ENCODE results near the gene L3MBTL4.
"Not testable (repeated sequence)": the region's sequence is repeated elsewhere in the genome, so short reads cannot be mapped to it uniquely, and the experiment has no call there.

The L3MBTL4 gene

DNA sequence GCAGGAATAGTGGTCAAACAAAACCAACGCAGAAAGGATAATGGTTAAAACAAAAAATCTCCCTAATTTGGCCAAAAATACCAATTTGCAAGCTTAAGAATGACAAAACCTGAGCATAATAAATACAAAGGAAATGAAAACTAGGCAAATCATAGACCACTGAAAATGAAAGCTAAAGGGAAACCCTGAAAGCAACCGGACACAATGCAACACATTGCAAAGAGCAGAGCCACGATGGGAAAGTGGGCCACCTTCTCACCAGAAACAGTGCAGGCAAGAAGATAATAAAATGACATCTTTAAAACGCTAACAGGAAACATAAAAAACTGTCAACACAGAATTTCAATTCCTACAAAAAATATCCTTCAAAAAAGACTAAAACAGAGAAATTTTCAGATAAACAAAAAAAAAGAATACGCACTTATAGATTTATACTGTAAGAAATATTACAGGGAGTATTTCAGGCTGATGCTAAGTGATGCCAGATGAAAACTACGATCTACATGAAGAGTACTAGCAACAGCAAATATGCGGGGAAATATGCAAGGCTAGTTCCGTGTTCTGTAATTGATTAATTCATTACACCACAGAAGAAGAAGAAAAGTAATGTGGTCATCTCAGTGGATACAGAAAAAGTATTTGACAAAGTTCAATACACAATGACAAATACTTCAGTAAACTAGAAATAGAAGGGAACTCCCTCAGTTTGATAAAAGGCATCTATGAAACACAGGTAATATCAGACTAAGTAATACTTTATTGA is 239.5 kb downstream of the L3MBTL4 start:
- no peak for DNase-seq (ENCODE audit: low spot score)

DNA sequence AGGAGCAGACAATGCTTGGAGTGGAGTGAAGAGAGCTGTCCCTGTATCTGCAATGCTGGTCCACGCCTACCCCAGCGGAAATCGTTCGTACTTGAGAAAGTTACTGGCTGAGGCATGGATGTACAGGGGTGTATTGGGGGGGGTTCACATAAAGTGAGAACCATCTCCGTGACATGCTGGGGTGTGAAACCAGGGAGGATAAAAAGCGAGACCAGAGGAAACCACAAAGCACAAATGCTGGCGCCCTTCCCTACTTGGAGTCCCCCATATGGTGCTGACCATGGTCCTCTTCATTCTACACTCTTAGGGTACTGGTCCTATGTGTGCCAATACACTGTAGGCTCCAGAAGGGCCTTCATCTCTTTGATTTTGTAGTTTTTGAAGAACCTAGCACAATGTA is 244.1 kb downstream of the L3MBTL4 start:
- DNase-seq (ENCODE audit: low spot score): no peak

DNA sequence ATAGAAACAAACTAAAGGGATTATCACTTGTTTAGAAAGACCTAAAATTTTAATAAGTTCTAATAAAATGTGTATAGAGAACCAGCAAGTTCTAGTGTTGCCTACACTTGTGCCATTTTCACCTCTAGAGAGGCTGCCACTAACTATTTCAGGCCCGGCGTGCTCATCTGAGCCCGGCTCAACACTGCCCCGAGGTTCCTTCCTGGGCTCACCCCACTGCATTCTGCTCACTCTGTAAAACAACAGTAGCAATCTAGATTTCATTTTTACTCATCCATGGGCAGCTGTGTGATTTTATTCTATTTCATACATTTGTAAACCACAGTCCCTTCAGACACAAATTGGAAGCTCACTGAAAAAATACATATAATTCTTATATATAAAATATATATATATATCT is 253.2 kb downstream of the L3MBTL4 start:
- no peak for DNase-seq (ENCODE audit: low spot score)

DNA sequence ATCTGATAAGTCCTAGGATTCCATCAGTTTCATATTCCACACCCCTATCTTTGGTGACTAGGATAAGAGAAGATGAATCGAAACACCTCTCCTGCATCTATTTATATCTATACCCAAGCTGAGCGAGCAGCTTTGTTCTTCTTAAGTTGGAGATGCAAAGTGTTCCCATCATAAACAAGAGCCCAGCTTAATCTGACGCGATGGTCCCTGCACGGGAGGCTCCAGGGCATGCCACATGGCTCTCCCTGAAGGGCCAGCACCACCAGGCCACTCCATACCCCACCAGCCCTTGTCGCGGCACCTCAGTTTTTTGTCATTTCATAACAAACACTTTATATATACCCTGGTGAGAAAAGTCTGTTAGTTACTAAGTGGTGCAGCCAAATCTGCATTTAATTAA is 255.3 kb downstream of the L3MBTL4 start:
- DNase-seq (ENCODE audit: low spot score): no peak

DNA sequence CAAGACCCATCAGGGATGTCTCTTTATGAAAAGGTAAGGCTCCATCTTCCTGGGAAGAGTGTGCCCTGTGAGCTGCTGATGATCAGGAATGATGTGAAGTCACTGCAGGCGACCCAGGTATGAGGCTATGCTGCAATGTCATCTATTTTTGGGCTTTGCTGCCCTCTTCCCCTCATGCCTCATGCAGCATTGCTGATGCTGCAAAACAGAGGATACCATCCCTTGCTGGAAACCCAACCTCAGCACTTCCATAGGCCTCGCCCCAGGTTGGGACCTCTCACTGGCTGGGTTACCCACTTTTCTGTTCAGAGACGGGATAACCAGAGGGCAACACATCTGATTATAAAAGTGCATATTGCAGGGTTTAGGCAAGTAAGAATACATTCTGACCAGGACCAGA is 255.8 kb downstream of the L3MBTL4 start:
- DNase-seq (ENCODE audit: low spot score): no peak

DNA sequence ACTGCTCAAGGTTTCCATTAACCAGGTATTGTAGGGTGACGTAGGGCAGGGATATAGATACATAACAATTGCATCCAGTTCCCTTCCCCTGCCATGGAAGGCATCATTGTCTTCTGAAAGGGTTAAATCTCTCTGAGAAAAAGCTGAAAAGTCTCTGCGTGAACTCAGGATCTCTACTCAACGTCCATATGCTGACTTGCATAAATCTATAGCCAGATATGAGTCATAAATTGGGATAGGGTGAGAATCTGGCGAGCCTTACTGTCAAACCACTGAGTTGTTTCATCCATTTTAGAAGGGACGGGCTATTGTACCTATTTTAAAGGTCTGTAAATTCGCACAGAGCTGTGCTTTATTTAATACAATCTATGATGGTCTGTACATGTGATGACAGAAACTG is 258.3 kb downstream of the L3MBTL4 start:
- DNase-seq (ENCODE audit: low spot score): no peak

DNA sequence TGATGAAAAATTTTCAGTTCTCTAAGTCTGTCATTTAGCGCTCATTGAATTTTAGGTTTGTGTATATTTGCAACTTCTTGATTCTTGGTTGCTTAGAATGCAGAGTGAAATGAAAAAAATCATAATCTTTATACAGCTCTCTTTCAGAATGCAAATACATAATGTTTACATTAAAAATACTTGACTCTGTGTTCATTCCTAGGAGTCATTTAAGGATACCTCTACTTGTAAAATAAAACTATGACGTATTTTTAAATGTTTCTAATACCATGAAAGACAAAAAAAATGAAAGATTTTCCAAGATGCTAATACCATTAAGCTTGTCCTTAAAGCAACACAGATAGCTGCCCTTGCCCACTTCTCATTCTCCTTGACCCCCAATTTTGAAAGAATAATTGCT is 259.0 kb downstream of the L3MBTL4 start:
- no peak for DNase-seq (ENCODE audit: low spot score)

DNA sequence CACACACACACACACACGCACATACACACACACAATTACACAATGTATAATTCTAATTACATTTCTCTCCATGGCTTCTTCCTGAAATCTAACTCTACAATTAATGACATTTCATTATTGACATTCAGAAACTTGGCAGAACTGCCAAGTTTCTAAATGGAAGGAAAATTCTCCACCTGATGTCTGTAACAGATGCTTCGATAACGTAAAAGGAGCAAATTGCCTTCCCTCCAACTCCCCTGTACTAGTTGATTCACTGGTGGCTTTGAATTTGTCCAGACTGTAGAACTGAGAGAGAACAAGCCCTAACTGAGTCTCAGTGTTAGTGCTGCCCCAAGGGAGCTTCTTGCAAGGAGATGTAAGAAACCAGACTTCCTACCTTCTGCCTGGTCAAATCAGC is 264.3 kb downstream of the L3MBTL4 start:
- no peak for DNase-seq (ENCODE audit: low spot score)

DNA sequence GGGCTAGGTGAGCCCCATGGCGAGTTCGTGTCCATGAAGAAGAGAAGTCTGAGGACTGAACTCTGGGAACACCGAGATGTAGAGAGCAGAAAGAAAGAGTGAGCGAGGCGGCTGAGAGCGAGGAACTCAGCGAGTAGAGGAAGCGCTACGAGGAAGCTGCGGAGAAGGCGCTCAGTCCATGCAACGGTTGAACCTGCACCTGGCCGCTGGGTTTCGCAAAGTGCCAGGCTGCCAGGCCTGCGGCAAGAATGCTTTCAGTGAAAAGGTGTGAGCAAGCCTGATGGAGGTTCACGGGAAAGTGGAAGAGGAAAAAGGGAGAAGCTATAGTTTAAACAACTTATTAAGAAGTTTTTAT is 268.4 kb downstream of the L3MBTL4 start:
- no peak for DNase-seq (ENCODE audit: low spot score)

DNA sequence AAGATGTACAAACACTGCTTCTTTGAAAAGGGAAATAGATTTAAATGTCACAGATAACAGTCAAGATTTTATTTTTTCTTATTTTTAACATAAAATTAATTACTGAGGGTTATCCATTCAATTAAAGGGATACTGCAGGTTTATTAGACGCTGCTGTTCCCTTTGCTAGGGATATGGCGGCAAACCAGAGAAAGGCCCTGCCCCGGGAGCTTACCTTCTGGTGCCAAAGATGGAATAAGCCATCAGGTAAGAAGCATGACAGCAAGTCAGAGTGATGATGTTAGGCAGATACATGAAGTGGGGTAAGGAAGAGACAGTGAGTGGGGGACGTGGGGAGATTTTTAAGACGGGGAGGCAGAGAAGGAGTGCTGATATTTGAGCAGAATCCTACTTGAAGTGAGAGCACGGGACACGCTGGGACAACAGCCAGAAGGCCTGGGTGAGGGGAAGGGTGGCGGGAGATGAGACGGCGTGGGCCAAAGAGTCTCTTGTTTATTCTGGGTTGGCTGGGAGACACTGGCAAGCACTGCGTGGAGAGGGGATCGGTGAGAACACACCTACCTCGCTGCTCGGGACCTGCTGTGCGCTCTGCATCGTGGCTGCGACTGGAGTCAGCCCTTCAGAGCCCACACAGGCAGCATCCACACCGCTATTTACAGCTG is 268.9 kb downstream of the L3MBTL4 start:
- no peak for DNase-seq (ENCODE audit: low spot score)

DNA sequence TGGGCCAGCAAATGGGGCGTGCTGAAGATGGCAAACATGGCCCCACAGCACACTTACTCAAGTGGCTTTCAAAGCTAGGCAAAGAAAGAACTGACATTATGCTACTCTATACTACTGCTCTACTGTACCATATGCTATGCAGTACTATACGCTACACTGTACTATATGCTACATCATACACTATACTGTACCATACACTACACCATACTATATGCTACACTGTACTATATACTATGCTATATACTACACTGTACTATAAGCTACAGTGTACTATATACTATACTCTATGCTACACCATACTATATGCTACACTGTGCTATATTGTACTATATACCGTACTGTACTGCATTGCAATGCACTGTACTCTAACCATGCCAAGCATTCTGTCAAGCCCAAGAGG is 275.7 kb downstream of the L3MBTL4 start:
- DNase-seq (ENCODE audit: low spot score): no peak

DNA sequence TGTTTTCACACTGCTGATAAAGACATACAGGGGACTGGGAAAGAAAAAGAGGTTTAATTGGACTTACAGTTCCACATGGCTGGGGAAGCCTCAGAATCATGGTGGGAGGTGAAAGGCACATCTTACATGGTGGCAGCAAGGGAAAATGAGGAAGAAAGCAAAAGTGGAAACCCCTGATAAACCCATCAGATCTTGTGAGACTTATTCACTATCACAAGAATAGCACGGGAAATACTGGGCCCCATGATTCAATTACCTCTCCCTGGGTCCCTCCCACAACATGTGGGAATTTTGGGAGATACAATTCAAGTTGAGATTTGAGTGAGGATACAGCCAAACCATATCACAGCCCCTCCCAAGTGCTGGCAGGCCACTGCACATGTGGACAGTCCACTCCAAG is 278.8 kb downstream of the L3MBTL4 start:
- not testable (repeated sequence) for DNase-seq (ENCODE audit: low spot score)

DNA sequence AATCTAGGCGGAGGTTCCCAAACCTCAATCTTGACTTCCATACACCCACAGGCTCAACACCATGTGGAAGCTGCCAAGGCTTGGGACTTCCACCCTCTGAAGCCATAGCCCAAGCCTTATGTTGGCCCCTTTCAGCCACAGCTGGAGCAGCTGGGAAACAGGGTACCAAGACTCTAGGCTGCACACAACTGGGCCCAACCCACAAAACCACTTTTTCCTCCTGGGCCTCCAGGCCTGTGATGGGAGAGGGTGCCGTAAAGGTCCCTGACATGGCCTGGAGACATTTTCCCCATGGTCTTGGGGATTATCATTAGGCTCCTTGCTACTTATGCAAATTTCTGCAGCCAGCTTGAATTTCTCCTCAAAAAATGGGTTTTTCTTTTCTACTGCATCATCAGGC is 279.7 kb downstream of the L3MBTL4 start:
- DNase-seq (ENCODE audit: low spot score): not testable (repeated sequence)

DNA sequence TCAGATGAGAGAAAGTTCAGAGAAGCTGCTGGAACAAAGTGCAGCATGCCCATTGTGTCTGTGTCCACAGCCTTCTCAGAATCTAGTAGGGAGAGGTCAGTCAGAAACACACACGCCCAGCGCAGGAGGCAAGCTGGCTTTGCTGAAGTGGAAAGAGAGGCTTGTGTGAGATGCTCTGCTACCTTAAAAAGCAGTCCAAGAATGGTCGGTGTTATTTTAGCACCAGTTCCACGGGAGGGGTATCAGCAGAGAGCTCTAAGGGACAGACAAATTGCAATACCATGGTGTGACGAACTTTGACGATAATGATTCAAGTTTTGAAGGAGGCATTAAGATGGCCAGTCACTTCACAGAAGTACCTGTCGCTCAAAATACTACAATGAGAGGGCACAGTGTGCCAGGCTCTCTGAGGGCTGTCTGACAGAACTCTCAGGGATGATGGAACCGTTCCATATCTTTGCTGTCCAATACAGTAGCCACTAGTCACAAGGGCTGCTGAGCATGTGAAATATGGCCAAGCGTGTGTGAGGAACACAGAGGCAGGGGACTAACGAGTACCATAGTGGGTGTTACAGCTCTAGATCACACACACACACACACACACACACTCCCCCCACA is 281.9 kb downstream of the L3MBTL4 start:
- no peak for DNase-seq (ENCODE audit: low spot score)

DNA sequence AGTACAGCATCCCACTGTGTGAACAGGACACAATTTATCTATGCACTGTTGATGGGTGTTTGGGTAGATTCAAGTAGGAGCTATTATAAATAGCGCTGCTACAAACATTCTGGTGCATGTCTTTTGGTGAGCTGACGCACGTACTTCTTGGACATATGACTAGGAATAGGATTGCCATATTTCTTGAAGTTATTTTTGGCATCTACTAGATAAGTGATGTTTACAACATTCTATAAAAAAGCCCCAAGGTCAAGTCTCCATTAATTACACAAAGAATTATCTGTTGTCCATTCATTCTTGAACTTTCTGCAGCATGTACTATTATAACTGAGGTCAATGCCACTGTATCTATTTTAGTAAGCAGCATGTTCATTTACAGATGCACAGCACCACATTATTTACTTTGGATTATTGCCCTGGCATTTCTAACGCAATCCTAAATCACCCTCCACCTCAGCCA is 293.9 kb downstream of the L3MBTL4 start:
- no peak for DNase-seq (ENCODE audit: low spot score)

DNA sequence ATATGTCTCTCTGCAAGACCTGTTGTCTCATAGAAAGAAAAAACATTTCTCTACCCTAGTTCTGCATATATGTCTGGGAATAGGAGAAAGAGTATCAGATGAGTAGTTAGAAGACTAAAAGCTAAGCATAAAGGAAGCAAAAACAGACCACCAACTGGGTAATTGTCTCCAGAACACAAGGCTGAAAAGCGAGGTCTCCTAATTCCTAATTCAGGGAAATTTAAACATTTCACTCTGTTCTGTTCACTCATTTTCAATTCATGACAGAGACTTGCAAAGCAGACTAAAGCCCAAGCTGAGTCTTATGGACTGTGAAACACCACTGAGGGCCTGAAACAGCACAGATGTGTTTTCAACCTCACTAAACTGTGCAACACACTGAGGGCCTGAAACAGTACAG is 294.9 kb downstream of the L3MBTL4 start:
- DNase-seq (ENCODE audit: low spot score): no peak

DNA sequence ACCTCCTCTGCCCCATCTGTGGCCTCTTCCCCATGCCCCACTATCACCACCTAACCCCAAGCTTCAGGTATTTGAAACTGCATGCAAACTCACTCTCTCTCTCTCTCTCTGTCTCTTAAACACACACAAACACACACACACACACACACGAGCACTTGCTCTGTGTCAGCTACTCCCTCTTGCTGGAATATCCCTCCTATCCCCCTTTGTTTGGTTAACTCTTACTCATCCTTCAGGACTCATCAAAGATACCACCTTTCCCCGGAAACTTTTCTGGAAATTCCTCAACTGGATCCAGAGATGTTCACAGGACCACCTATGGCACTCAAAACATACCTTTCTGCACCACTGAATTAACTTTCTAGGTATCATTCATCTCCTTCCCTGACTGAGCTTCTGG is 296.6 kb downstream of the L3MBTL4 start:
- DNase-seq (ENCODE audit: low spot score): no peak

DNA sequence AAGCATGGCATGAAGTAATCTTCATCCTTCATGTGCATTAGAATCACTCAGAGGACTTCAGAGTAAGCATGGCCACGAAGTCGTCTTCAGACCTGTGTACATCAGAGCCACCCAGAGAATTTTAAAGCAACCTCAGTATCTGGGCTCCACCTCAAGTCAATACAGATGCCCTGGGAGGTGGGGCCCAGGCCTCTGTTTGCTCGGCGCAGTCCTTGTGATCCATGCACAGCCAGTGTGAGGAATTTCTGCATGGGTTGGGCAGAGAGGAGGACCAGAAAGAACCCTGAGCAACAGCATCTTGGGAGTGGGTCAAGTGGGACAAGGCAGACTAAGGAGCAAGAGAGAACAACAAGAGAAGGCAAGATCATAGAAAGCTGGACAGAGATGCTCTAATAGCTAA is 299.0 kb downstream of the L3MBTL4 start:
- no peak for DNase-seq (ENCODE audit: low spot score)

DNA sequence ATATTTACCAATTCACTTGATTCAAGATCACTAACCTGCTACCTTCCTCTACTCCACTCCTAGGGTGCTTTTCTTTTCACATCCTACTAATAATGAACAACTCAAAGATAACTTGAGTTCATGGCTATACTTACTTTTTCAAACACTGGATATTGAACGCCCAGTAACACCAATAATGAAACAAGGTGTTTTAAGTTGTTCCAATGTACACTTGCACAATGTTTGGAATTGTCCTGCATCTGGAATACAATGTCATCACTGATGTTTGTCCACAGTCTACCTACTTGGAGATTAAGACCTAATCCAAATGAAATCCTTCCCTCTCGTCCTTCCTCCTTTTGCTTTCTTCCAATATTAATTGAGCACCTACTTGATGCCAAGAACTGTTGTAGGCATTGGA is 301.1 kb downstream of the L3MBTL4 start:
- DNase-seq (ENCODE audit: low spot score): no peak

DNA sequence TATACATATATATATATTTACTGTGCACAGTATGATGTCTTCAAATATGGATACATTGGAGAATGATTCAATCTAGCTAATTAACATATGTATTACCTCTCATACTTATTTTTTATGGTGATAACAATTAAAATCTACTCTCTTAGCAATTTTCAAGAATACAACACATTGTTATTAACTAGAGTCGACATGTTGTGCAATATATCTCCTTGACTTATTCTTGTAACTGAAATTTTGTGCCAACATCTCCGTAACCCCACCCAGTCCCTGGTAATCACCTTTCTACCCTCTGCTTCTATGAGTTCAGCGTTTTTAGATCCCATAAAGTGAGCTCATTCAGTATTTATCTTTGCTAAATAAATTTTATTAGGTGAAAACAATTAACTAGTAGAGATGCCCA is 303.0 kb downstream of the L3MBTL4 start:
- no peak for DNase-seq (ENCODE audit: low spot score)

DNA sequence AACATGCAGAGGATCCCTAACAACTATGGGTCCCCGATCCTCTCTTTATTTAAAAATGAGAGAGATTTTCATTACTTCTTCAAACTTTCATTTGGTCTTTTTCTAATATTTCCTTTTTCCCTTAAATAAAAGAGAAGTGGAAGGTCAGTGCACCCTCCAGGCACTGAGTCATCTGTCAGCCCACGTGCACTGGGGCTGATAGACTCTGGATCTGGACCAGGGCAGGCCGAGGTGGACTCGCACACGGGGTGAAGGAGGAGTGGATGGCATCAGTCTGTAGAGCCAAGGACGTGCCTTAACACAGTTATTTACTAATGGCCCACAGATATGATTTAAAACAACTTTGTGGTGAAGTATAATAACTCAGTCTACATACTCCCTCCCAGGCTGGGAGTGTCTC is 305.0 kb downstream of the L3MBTL4 start:
- no peak for DNase-seq (ENCODE audit: low spot score)

DNA sequence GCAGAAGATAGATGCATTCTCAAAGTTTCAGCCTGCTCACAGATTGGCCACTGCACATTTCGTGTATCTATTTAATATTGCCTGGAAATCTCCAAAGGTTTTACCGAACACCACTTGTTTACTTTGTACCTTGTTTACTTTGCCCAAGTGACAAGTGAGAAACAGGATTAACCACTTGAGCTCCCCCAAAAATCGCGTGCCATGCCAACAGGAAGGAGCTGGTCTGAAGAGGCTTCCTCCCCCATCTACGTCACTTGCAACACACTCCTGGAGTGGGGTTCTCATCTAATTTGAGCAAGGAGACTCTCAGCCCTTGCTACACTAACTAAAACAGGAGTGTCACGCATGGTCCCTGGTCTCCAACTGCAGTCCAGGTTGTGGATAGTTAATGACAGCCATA is 306.9 kb downstream of the L3MBTL4 start:
- DNase-seq (ENCODE audit: low spot score): no peak

DNA sequence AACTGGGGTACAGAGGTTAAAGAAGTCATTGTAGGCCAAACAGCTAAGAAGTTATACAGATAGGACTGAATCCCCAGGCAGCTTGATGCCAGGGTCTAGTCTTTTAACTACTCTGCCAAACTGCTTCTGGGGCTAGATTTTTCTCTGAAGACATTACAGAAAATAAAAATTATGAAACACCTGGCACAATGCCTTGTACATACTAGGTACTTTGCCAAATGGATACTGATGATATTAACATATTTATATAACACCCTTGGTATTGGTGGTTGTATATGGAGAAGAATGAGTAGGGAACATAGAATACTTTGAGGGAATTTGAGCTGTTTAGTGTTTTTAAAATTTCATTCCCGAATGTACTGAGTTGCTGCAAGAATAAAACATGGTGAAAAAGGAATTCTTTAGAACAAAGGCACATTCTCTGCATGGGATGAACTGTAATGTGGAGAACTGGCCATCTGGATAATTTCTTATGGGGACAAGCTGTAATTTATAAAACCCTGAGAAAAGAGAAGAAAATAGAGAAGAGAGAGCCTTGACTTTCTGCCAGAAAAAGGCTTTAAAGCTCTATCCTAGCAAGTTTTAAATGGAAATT is 308.5 kb downstream of the L3MBTL4 start:
- DNase-seq (ENCODE audit: low spot score): no peak

All from left forelimb (tissue), 1 donor.